GM12878 (cell line): Measurements from ENCODE around the gene GPR17.

ENCODE experiments used
- BRCA1 ChIP-seq: IDR thresholded peaks from 2 replicates; pipeline ENCODE4 v1.6.1; 2011; ENCODE audit warnings: low read depth, low read length, improper control_type of control experiment
- CTCF ChIP-seq, 3 experiments: IDR thresholded peaks in 2 of 3; conservative IDR thresholded peaks in 1 of 3; 2 replicates each; pipeline ENCODE4 v1.5.1; 2011; ENCODE audit warnings: low read depth in 3 of 3, low read length in 3 of 3, mild to moderate bottlenecking in 3 of 3, control low read depth in 2 of 3, moderate library complexity in 2 of 3, inconsistent platforms in 1 of 3, mixed read lengths in 1 of 3; ENCODE audit not compliant: control insufficient read depth in 2 of 3, insufficient read depth in 1 of 3; ENCODE audit errors: extremely low read depth in 1 of 3
- IRF5 ChIP-seq: fragments of 450-650 bp; IDR thresholded peaks from 2 replicates; pipeline ENCODE4 v1.6.1; 2017; ENCODE audit warnings: borderline replicate concordance
- MXI1 ChIP-seq: fragments of 150-350 bp; IDR thresholded peaks from 2 replicates; pipeline ENCODE4 v1.6.1; 2011; ENCODE audit warnings: low read depth, mild to moderate bottlenecking, inconsistent platforms, low read length, improper control_type of control experiment
- RFX5 ChIP-seq: IDR thresholded peaks from 2 replicates; pipeline ENCODE4 v1.6.1; 2011; ENCODE audit warnings: low read depth, low read length, improper control_type of control experiment
- SMC3 ChIP-seq: IDR thresholded peaks from 2 replicates; pipeline ENCODE4 v1.6.1; 2011; ENCODE audit warnings: low read length, improper control_type of control experiment, borderline replicate concordance
- USF2 ChIP-seq: IDR thresholded peaks from 2 replicates; pipeline ENCODE4 v1.6.1; 2011; ENCODE audit warnings: low read depth, low read length, improper control_type of control experiment, borderline replicate concordance
- TF ChIP-seq, protein P1 (sequence below): fragments of 450-650 bp; formaldehyde crosslinking; IDR thresholded peaks from 2 replicates; pipeline ENCODE4 v1.5.0; 2022; ENCODE audit warnings: mild to moderate bottlenecking, missing genetic modification characterization
- TF ChIP-seq, protein P2 (sequence below): fragments of 450-650 bp; IDR thresholded peaks from 2 replicates; pipeline ENCODE4 v1.6.1; 2018; ENCODE audit warnings: borderline replicate concordance, mild to moderate bottlenecking; ENCODE audit not compliant: partially characterized antibody

GRCh38 chr2:127680706-127681287 is 34.8 kb downstream of the GPR17 start:
- no peak for TF ChIP-seq BRCA1
- TF ChIP-seq, protein P1, sequence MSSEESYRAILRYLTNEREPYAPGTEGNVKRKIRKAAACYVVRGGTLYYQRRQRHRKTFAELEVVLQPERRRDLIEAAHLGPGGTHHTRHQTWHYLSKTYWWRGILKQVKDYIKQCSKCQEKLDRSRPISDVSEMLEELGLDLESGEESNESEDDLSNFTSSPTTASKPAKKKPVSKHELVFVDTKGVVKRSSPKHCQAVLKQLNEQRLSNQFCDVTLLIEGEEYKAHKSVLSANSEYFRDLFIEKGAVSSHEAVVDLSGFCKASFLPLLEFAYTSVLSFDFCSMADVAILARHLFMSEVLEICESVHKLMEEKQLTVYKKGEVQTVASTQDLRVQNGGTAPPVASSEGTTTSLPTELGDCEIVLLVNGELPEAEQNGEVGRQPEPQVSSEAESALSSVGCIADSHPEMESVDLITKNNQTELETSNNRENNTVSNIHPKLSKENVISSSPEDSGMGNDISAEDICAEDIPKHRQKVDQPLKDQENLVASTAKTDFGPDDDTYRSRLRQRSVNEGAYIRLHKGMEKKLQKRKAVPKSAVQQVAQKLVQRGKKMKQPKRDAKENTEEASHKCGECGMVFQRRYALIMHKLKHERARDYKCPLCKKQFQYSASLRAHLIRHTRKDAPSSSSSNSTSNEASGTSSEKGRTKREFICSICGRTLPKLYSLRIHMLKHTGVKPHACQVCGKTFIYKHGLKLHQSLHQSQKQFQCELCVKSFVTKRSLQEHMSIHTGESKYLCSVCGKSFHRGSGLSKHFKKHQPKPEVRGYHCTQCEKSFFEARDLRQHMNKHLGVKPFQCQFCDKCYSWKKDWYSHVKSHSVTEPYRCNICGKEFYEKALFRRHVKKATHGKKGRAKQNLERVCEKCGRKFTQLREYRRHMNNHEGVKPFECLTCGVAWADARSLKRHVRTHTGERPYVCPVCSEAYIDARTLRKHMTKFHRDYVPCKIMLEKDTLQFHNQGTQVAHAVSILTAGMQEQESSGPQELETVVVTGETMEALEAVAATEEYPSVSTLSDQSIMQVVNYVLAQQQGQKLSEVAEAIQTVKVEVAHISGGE = no peak
- TF ChIP-seq IRF5 = no peak
- no peak for TF ChIP-seq CTCF (IDR thresholded peaks at IDR 0.05 in 2 of 3, conservative IDR thresholded peaks at IDR 0.05 in 1 of 3; ENCODE audit: control insufficient read depth in 2 of 3, extremely low read depth in 1 of 3, insufficient read depth in 1 of 3, low read depth in 3 of 3, low read length in 3 of 3)
- no peak for TF ChIP-seq SMC3
- TF ChIP-seq RFX5 = no peak
- TF ChIP-seq, protein P2, sequence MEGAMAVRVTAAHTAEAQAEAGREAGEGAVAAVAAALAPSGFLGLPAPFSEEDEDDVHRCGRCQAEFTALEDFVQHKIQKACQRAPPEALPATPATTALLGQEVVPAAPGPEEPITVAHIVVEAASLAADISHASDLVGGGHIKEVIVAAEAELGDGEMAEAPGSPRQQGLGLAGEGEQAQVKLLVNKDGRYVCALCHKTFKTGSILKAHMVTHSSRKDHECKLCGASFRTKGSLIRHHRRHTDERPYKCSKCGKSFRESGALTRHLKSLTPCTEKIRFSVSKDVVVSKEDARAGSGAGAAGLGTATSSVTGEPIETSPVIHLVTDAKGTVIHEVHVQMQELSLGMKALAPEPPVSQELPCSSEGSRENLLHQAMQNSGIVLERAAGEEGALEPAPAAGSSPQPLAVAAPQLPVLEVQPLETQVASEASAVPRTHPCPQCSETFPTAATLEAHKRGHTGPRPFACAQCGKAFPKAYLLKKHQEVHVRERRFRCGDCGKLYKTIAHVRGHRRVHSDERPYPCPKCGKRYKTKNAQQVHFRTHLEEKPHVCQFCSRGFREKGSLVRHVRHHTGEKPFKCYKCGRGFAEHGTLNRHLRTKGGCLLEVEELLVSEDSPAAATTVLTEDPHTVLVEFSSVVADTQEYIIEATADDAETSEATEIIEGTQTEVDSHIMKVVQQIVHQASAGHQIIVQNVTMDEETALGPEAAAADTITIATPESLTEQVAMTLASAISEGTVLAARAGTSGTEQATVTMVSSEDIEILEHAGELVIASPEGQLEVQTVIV = no peak
- TF ChIP-seq MXI1 = no peak
- TF ChIP-seq USF2 = no peak
